Left ventricle myocardium inferior (tissue), 1 donor: ENCODE measurements around the gene TREML4. TPM values are rescaled to one million over a fixed set of nuclear protein-coding genes. Genes with fewer than 3 reads are reported as not detected.

Experiments used
- DNase-seq: peaks from one replicate; pipeline ENCODE4 v3.0.0-alpha.2; 2020
- H3K27ac ChIP-seq: fragments of 200-600 bp; replicated peaks from 2 replicates; pipeline ENCODE4 v1.8.0; 2021
- H3K27me3 ChIP-seq: fragments of 200-600 bp; 2 replicates; pipeline ENCODE4 v1.8.0; 2021; ENCODE audit warnings: low read depth
- H3K36me3 ChIP-seq: fragments of 200-600 bp; 2 replicates; pipeline ENCODE4 v1.8.0; 2021
- H3K4me1 ChIP-seq: fragments of 200-600 bp; 2 replicates; pipeline ENCODE4 v1.8.0; 2021
- H3K4me3 ChIP-seq: fragments of 200-600 bp; 2 replicates; pipeline ENCODE4 v1.8.0; 2021; ENCODE audit warnings: mild to moderate bottlenecking, moderate library complexity
- H3K9me3 ChIP-seq: fragments of 200-600 bp; replicated peaks from 2 replicates; pipeline ENCODE4 v1.8.0; 2021
- intact Hi-C: fragments of 100-400 bp; cut with micrococcal nuclease; formaldehyde crosslinking; loops from one replicate; pipeline ENCODE4 v1.11.0; 2022
- total RNA-seq: library from RNA; stranded (reverse); fragmentation: NEBNext Ultra II Directional; extraction: Animal tissue kit (Norgen Biotek cat#: 25700); gene quantifications from one replicate; pipeline ENCODE4 v1.2.1, GENCODE V29; 2021
- TF ChIP-seq, protein P1 (sequence below): fragments of 200-600 bp; IDR thresholded peaks from 2 replicates; pipeline ENCODE4 v1.8.0; 2021; ENCODE audit warnings: antibody characterized with exemption, mild to moderate bottlenecking, borderline replicate concordance
- donor health status: DM: no; HTN: yes; CAD: no; lungs with severe emphysema.

TREML4 gene
- total RNA-seq, 1 donor from 2014 or later, result not detected

DNA sequence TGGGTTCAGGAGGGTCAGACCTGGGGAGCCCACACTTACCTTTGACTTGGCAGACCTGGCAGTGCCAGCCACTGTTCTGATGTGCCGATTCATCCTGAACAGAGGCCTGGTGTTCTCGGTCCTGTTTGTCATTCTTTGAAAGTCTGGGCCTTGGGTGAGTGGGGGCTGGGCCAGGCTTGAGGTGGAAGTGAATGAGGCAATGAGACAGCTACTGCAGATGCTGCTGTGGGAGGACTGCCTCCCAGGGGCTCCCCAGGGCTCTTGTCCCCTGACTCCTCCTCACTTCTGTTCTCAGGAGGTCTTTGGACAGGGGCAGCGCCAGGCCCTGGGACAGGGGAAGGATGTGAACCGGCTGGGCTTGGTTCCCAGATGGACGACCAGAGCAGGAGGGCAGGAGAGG lies 5.6 kb upstream of the TREML4 start:
- intact Hi-C loops, result no loop called here
- H3K27ac ChIP-seq, result no peak overlapping the region
- TF ChIP-seq, protein P1, sequence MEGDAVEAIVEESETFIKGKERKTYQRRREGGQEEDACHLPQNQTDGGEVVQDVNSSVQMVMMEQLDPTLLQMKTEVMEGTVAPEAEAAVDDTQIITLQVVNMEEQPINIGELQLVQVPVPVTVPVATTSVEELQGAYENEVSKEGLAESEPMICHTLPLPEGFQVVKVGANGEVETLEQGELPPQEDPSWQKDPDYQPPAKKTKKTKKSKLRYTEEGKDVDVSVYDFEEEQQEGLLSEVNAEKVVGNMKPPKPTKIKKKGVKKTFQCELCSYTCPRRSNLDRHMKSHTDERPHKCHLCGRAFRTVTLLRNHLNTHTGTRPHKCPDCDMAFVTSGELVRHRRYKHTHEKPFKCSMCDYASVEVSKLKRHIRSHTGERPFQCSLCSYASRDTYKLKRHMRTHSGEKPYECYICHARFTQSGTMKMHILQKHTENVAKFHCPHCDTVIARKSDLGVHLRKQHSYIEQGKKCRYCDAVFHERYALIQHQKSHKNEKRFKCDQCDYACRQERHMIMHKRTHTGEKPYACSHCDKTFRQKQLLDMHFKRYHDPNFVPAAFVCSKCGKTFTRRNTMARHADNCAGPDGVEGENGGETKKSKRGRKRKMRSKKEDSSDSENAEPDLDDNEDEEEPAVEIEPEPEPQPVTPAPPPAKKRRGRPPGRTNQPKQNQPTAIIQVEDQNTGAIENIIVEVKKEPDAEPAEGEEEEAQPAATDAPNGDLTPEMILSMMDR, result no peak
- no peaks in the 10 kb centered on the region for H3K4me1 ChIP-seq
- peaks cover 21% of the 10 kb centered on the region for H3K9me3 ChIP-seq
- no peak overlapping the region for H3K4me3 ChIP-seq
- DNase-seq, result no peak
- no peaks in the 10 kb centered on the region for H3K36me3 ChIP-seq
- H3K27me3 ChIP-seq, result peaks cover 43% of the 10 kb centered on the region

DNA sequence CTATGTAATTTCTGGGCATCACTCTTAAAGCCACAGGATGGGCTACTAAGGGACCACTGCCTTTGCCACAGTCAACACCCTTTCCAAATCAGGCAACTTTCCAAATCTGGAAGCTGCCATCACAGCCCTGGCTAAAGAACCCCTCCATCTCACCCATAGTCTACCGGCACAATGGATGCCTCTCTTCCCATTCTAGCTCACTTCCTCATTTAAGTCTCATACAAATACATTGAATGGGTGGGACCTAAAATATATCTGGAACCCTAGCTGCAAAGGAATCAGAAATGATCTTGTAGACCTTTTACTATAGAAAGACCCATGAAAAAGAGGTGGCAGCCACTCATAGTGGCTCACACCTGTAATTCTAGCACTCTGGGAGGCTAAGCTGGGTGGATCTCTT lies 3.3 kb upstream of the TREML4 start:
- Histone ChIP-seq H3K27me3 (peaks cover 65% of the 10 kb centered on the region), H3K36me3 (no peaks in the 10 kb centered on the region), H3K4me1 (no peaks in the 10 kb centered on the region), H3K4me3 (no peak overlapping the region), H3K9me3 (peaks cover 15% of the 10 kb centered on the region), H3K27ac (no peak overlapping the region)
- intact Hi-C loops, result no loop called here
- TF ChIP-seq, protein P1, result no peak
- DNase-seq, result no peak

DNA sequence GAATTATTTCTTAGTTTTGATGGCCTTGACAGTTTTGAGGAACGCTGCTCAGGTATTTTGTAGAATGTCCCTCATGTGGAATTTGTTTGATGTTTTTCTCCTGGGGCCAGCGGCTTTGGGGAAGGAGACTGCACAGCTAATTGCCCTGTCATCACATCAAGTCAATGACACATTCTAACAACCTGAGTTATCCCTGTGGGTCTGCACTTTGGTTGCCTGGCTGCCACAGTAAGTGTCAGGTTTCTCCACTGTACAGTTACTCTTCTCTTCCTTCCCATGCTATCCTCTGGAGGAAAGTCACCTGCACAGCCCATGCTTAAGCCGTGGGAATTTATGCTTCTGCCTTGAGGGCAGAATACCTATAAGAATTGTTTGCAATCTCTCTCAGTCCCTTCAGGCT lies 1.4 kb upstream of the TREML4 start:
- no peaks in the 10 kb centered on the region for H3K4me1 ChIP-seq
- intact Hi-C loops, result no loop called here
- DNase-seq, result no peak
- no peaks in the 10 kb centered on the region for H3K9me3 ChIP-seq
- H3K36me3 ChIP-seq, result no peaks in the 10 kb centered on the region
- no peak overlapping the region for H3K4me3 ChIP-seq
- H3K27me3 ChIP-seq, result peaks cover 76% of the 10 kb centered on the region
- TF ChIP-seq, protein P1, result no peak
- no peak overlapping the region for H3K27ac ChIP-seq

DNA sequence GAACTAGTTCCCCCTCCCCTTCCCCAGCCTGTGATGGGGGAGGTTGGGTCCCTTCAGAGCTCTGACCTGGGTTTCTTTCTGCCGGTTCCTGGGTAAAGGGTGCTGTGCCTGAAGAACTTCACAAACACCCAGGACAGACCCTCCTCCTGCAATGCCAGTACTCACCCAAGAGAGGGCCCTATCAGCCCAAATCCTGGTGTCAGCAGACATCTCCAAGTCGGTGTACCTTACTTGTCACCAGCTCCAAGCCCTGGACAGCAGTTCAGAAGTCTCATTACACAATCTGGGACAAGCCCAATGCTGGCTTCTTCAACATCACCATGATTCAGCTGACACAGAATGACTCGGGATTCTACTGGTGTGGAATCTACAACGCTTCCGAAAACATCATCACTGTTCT lies 467 bp downstream of the TREML4 start:
- DNase-seq, result no peak
- peaks cover 76% of the 10 kb centered on the region for H3K27me3 ChIP-seq
- no peaks in the 10 kb centered on the region for H3K36me3 ChIP-seq
- H3K9me3 ChIP-seq, result no peaks in the 10 kb centered on the region
- no peak overlapping the region for H3K27ac ChIP-seq
- H3K4me3 ChIP-seq, result no peak overlapping the region
- intact Hi-C loops, result no loop called here
- no peaks in the 10 kb centered on the region for H3K4me1 ChIP-seq
- TF ChIP-seq, protein P1, result no peak

DNA sequence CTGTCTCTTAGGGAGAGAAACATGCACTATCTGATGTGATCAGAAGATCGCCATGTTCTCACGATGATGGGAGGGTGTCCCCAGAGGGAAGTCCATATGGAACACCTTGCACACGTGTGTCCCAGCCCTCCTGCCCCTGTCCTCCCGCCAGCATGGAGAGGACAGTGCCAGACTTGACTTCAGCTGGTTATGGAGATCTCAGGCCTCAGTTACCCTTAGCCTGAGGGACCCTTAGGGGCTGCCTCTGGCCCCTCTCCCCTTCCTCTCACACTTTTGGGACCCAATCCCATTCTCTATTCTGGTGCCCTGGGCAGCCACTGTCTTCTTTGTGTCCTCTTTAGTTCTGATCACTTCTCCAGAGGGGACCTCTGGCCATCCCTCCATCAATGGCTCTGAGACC lies 1.6 kb downstream of the TREML4 start:
- no peak overlapping the region for H3K4me3 ChIP-seq
- no peaks in the 10 kb centered on the region for H3K4me1 ChIP-seq
- TF ChIP-seq, protein P1, result no peak
- no peaks in the 10 kb centered on the region for H3K9me3 ChIP-seq
- DNase-seq, result no peak
- intact Hi-C loops, result no loop called here
- H3K27me3 ChIP-seq, result peaks cover 66% of the 10 kb centered on the region
- no peak overlapping the region for H3K27ac ChIP-seq
- H3K36me3 ChIP-seq, result no peaks in the 10 kb centered on the region

DNA sequence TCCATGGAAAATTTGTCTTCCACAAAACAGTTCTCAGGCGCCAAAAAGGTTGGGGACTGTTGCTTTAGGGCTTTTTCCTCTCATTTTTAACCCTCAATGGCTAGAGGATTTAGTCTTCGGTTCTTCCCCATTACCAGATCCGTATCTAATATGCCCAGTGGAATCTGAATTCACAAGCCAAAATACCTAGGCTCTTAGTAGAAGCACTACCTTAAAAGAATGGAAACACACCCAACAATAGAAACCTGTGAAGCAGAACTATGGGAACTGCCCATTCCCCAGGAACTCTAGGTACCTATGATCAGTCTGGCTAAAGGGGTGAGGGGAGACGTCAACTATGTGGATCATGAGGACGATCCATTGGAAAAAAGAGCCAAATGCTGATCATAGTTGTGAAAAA lies 3.1 kb downstream of the TREML4 start:
- intact Hi-C loops, result no loop called here
- TF ChIP-seq, protein P1, result no peak
- no peak for DNase-seq
- no peaks in the 10 kb centered on the region for H3K36me3 ChIP-seq
- no peaks in the 10 kb centered on the region for H3K9me3 ChIP-seq
- H3K4me1 ChIP-seq, result no peaks in the 10 kb centered on the region
- no peak overlapping the region for H3K4me3 ChIP-seq
- no peak overlapping the region for H3K27ac ChIP-seq
- H3K27me3 ChIP-seq, result peaks cover 52% of the 10 kb centered on the region
